Testis (tissue), 3 donors: ENCODE measurements around the gene AGAP1. TPM values are rescaled to one million over a fixed set of nuclear protein-coding genes. Genes with fewer than 3 reads are reported as not detected.

Experiments
- DNase-seq: peaks from one replicate; pipeline ENCODE4 v3.0.0-alpha.2; 2019
- H3K27ac ChIP-seq, 2 donors: fragments of 200-600 bp; sonication (generic); one replicate each; pipeline ENCODE4 v1.5.1; 2019
- H3K27me3 ChIP-seq: fragments of 200-600 bp; sonication (generic); one replicate; pipeline ENCODE4 v1.5.1; 2019
- H3K36me3 ChIP-seq: fragments of 200-600 bp; sonication (generic); one replicate; pipeline ENCODE4 v1.5.1; 2017; ENCODE audit warnings: low read depth; ENCODE audit errors: missing control alignments
- H3K4me1 ChIP-seq: fragments of 200-600 bp; sonication (generic); one replicate; pipeline ENCODE4 v1.5.1; 2019
- H3K4me3 ChIP-seq, 2 donors: fragments of 200-600 bp; sonication (generic); one replicate each; pipeline ENCODE4 v1.5.1; 2017 to 2019
- H3K9me3 ChIP-seq: fragments of 200-600 bp; sonication (generic); one replicate; pipeline ENCODE4 v1.5.1; 2017
- CTCF ChIP-seq, 3 experiments: fragments of 450-650 bp in 2 of 3; fragments of 200-600 bp in 1 of 3; sonication (generic) in 1 of 3; IDR thresholded peaks; one replicate each; pipeline ENCODE4 v1.5.1; 2016 to 2019; ENCODE audit warnings: antibody characterized with exemption in 3 of 3, mild to moderate bottlenecking in 2 of 3, moderate library complexity in 1 of 3
- POLR2A ChIP-seq: fragments of 450-650 bp; IDR thresholded peaks from one replicate; pipeline ENCODE4 v1.6.1; 2017; ENCODE audit warnings: antibody characterized with exemption, mild to moderate bottlenecking, moderate library complexity
- WGBS, 2 donors: methylation state at CpG; one replicate each; pipeline ENCODE4 v1.1.5; 2018; 5-methylcytosine and 5-hydroxymethylcytosine counted together
- intact Hi-C: fragments of 100-400 bp; cut with DNase I; formaldehyde crosslinking; loops from one replicate; pipeline ENCODE4 v1.15.1; 2023; ENCODE audit warnings: low total_unique reads
- polyA plus RNA-seq: library from polyadenylated mRNA; stranded (reverse); fragments of 350-450 nt; fragmentation: Illumina TruSeq; extraction: RNeasy Lipid Tissue Mini Kit (QIAGEN cat#74804); gene quantifications from one replicate; pipeline ENCODE4 v1.2.3, GENCODE V29; 2014; ENCODE audit warnings: low read depth, low replicate concordance; ENCODE audit not compliant: insufficient read depth
- total RNA-seq, 2 donors: library from RNA; depleted of rRNA; stranded (reverse); fragments of >200 nt; gene quantifications; one replicate each; pipeline ENCODE4 v1.2.3, GENCODE V29; 2016

The AGAP1 gene
- total and polyA plus RNA-seq, 3 donors from 2014 or later = 21.4 to 45.5 (median 40.7) TPM

- intact Hi-C loops = no loop called here
- TF ChIP-seq CTCF (IDR thresholded peaks at IDR 0.05) (no peak), POLR2A (no peak)
- DNase-seq = no peak
- Histone ChIP-seq H3K9me3 (no peaks in the 10 kb centered on the region), H3K27ac (no peak overlapping the region), H3K4me1 (peaks cover 29% of the 10 kb centered on the region), H3K27me3 (no peaks in the 10 kb centered on the region), H3K4me3 (no peak overlapping the region), H3K36me3 (no peaks in the 10 kb centered on the region)
- WGBS, 2 donors = 52 to 60% methylated on average over 16 to 17 of the region's 17 CpGs
Measured at GRCh38 chr2:235661167-235661937, 167.5 kb downstream of the AGAP1 start.

- DNase-seq = no peak
- H3K27ac ChIP-seq = no peak overlapping the region
Measured at GRCh38 chr2:235661952-235662351, 168.1 kb downstream of the AGAP1 start.

GRCh38 chr2:235663875-235664274, 170.0 kb downstream of the AGAP1 start:
- H3K4me1 ChIP-seq = peaks cover 23% of the 10 kb centered on the region
- intact Hi-C loops = no loop called here

More at GRCh38 chr2:235661952-235662351, 168.1 kb downstream of the AGAP1 start:
- WGBS, 2 donors = 98 to 100% methylated on average over 5 to 6 of the region's 6 CpGs
- H3K27me3 ChIP-seq = no peaks in the 10 kb centered on the region
- no peaks in the 10 kb centered on the region for H3K9me3 ChIP-seq
- H3K4me3 ChIP-seq = no peak overlapping the region
- intact Hi-C loops = no loop called here
- H3K4me1 ChIP-seq = peaks cover 30% of the 10 kb centered on the region
- no peaks in the 10 kb centered on the region for H3K36me3 ChIP-seq
- TF ChIP-seq CTCF (IDR thresholded peaks at IDR 0.05) (no peak), POLR2A (no peak)

GRCh38 chr2:235665661-235666212, 171.9 kb downstream of the AGAP1 start:
- H3K36me3 ChIP-seq = no peaks in the 10 kb centered on the region
- no peaks in the 10 kb centered on the region for H3K9me3 ChIP-seq
- no peak overlapping the region for H3K4me3 ChIP-seq
- H3K27me3 ChIP-seq = no peaks in the 10 kb centered on the region
- H3K4me1 ChIP-seq = peaks cover 11% of the 10 kb centered on the region
- no peak overlapping the region for H3K27ac ChIP-seq
- DNase-seq = no peak
- TF ChIP-seq CTCF (IDR thresholded peaks at IDR 0.05) (no peak), POLR2A (no peak)
- WGBS, 2 donors = 23 to 29% methylated on average over 13 of the region's 13 CpGs
- intact Hi-C loops = no loop called here

More at GRCh38 chr2:235663875-235664274, 170.0 kb downstream of the AGAP1 start:
- Histone ChIP-seq H3K27ac (no peak overlapping the region), H3K4me3 (no peak overlapping the region), H3K27me3 (no peaks in the 10 kb centered on the region), H3K36me3 (no peaks in the 10 kb centered on the region), H3K9me3 (no peaks in the 10 kb centered on the region)
- TF ChIP-seq CTCF (IDR thresholded peaks at IDR 0.05) (no peak), POLR2A (no peak)
- no peak for DNase-seq
- WGBS, 2 donors = 72% methylated on average over 9 of the region's 9 CpGs
